ENCODE data around the gene ZNF17. TPM values are rescaled to one million over a fixed set of nuclear protein-coding genes. Genes with fewer than 3 reads are reported as not detected.

ZNF17 gene
- total RNA-seq, 4 donors from 2014 or later: 8.0 to 14.1 (median 12.4) TPM

GRCh38 chr19:57377498-57378146 lies 33.3 kb upstream of the ZNF17 start:
- TF ChIP-seq CTCF (IDR thresholded peaks at IDR 0.05; ENCODE audit: low read depth): no peak

GRCh38 chr19:57380923-57381322 lies 30.0 kb upstream of the ZNF17 start:
- TF ChIP-seq CTCF (IDR thresholded peaks at IDR 0.05; ENCODE audit: low read depth): no peak

- TF ChIP-seq CTCF (IDR thresholded peaks at IDR 0.05; ENCODE audit: low read depth): no peak
Measured at GRCh38 chr19:57382806-57383488, 28.0 kb upstream of the ZNF17 start.

- TF ChIP-seq CTCF (IDR thresholded peaks at IDR 0.05; ENCODE audit: low read depth): no peak
Measured at GRCh38 chr19:57389194-57389729, 21.7 kb upstream of the ZNF17 start.

GRCh38 chr19:57389730-57390598 lies 21.0 kb upstream of the ZNF17 start, which contains the start of gene ZNF548:
Gene ZNF548, plus strand, starts transcription at chr19:57389854. Its CDS starts 246 bp downstream, at chr19:57390100.
- no peak for TF ChIP-seq CTCF (IDR thresholded peaks at IDR 0.05; ENCODE audit: low read depth)

- TF ChIP-seq CTCF (IDR thresholded peaks at IDR 0.05; ENCODE audit: low read depth): no peak
Measured at GRCh38 chr19:57395710-57396109, 15.3 kb upstream of the ZNF17 start.
